ENCODE results near the gene YARS1.

- no peak for TF ChIP-seq CTCF (IDR thresholded peaks at IDR 0.05)
- TF ChIP-seq POLR2A (IDR thresholded peaks at IDR 0.05) = no peak
Measured at GRCh38 chr1:32775640-32776337, 41.4 kb downstream of the YARS1 start.

All from lower leg skin (tissue), 3 donors.